GM08714 (cell line): ENCODE data around the gene DNAJA3.
"Not testable (repeated sequence)": the region's sequence is repeated elsewhere in the genome, so short reads cannot be mapped to it uniquely, and the experiment has no call there.

ENCODE experiments used
- H3K4me3 ChIP-seq: fragments of 200-500 bp; sonication (Bioruptor generic); 2 replicates; pipeline ENCODE4 v1.5.1; 2014; ENCODE audit warnings: mild to moderate bottlenecking, low read length, inconsistent platforms
- ZNF274 ChIP-seq: IDR thresholded peaks from 2 replicates; pipeline ENCODE4 v1.6.1; 2012; ENCODE audit warnings: mild to moderate bottlenecking, low read depth, low read length

The DNAJA3 gene

DNA sequence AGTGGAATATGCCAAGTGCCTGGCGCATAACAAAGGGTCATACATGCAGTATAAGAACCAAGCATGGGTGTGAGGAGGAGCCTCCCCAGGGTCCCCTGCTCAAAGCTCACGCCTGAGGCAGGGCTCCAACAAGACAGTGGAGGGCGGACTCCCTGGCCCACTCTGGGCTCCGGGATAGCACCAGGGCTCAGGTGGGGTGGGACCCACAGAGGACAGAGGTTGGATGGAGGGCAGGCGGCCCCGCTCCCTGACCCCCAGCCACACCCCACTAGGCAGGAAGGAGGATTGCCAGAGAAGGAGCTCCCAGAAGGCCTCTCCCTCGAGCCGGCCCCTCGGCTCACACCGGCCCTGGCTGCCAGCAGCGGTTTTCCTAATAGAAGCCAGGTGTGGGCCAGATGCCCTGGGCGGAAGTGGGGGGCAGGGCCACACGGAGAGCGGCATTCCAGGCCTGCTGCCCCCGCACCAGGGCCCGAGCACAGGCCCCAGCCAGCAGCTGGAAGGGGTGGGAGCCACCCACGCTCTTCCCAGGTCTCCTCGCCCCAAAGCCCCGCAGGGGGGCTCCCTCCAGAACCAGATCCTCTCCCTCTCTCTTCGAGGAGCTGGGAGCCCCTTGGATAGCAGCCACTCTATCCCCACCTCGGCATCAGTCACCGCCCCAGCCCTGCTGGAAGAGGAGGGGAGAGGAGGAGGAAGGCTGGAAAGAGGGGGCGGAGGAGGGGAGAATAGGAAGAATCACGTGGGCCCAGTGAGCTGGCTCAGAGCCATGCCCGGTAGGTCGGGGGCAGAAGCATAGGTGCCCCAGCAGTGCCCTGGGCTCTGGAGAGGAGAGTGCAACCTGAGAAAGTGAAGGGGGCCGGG lies 33.1 kb upstream of the DNAJA3 start:
- TF ChIP-seq ZNF274: no peak
- no peak overlapping the region for H3K4me3 ChIP-seq

DNA sequence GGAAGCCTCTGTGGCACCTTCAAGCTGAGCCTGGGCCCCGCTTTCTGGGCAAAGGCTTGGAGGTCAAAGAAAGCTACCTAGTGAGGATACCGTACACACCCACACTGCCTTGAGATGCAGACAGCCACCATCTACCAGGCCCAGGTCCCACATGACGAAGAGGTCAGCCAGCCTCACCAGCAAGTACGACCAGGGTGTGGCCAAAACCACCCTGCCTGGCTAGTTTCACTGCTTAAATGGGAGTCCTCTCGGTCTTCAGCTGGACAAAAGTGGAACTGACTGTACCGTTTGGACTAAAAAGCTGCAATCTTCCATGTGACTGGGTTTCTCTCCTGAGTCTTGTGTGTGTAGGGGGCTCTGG lies 32.4 kb upstream of the DNAJA3 start:
- no peak for TF ChIP-seq ZNF274
- no peak overlapping the region for H3K4me3 ChIP-seq

DNA sequence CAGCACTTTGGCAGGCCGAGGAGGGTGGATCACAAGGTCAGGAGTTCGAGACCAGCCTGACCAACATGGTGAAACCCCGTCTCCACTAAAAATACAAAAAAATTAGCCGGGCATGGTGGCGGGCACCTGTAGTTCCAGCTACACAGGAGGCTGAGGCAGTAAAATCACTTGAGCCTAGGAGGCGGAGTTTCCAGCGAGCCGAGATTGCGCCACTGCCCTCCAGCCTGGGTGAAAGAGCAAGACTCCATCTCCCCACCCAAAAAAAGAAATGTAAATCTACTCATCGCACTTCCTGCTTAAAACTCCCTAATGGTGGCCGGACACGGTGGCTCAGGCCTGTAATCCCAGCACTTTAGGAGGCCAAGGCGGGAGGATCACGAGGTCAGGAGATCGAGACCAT lies 31.8 kb upstream of the DNAJA3 start:
- H3K4me3 ChIP-seq: not testable (repeated sequence)

DNA sequence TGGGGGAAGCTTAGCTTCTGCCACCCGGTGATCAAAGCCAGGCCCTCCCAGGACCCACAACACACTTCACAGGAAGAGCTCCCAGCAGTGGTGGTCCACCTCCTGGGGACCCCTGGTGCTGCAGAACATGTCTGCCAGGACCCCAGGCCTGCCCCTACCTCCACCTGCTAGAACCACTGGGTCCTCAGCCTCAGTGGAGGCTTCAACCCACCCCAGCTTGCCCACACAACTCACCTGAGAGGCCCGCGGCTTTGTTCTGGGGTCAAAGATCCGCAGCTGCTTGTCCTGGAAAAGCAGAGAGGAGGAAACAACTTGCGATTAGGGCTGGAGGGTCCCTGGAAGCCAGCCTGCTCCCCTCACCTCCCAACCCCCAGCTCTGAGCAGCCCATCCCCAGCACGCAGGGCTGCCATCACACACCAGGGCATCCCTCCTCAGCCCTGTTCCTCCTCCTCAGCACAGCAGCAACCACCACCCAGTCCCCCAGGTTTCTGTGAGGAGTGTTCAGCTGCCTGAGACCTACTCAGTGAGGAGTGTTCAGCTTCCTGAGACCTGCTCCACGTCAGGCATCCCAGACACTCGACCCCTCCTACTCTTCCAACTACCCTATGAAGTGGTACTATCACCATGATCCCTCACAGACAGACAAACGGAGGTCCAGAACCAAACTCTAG lies 30.5 kb upstream of the DNAJA3 start:
- H3K4me3 ChIP-seq: no peak overlapping the region
- TF ChIP-seq ZNF274: no peak

DNA sequence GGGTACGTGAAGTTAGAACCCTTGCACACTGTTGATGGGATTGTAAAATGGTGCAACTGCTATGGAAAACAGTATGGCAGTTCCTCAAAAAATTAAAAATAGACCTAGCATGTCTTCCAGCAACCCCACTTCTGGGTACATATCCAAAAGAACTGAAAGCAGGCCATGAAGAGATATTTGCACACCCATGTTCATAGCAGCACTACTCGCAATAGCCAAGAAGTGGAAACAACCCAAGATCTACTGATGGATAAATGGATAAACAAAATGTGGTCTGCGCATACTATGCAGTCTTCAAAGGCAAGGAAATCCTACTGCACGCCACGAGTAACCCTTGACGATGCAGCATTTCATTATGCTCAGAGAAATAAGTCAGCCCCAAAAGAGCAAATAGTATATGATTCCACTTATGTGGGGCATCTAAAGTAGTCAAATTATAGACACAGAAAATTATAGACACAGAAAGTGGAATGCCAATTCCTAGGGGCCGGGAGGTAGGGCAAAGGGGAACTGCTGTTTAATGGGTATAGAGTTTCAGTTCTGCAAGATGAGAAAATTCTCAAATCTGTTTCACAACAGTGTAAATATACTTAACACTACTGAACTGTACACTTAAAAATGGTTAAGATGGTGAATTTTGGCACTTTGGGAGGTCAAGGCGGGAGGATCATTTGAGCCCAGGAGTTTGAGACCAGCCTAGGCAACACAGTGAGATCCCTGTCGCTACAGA lies 26.5 kb upstream of the DNAJA3 start:
- TF ChIP-seq ZNF274: no peak
- no peak overlapping the region for H3K4me3 ChIP-seq

DNA sequence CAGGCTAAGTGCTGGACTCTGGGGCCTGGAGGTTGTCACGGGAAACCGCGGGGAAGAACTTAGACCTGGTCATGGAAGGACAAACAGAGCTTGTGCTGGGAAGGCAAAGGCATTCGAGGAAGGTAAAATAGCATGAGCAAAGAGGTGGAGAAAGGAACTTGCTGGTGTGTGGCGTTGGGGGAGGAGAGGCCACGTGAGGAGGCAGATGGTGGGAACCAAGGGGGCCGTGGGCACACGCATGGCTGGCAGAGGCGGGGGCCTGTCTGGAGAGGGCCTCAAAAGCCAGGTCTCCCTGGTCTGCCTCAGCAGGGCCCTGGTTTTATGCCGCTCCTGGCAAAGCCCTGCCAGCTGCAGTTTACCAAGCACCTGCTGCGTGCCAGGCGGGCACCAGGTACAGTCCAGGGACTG lies 24.6 kb upstream of the DNAJA3 start:
- no peak for TF ChIP-seq ZNF274
- H3K4me3 ChIP-seq: no peak overlapping the region

DNA sequence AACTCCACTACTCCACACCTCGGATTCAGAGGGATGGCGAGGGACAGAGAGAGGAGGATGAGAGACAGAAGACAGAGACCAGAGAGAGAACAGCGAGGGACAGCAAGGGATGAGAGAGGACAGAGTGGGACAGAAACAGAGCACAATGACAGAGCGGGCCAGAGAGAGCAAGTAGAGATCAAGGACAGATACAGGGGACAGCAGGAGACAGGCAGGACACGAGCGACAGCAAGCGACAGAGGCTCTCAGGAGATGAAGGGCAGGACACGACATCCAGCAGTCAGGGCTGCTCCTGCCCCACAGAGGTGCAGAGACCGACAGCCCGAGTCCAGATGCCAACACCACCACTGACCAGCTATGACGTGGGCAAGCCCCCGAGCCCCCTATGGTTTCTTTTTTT lies 24.2 kb upstream of the DNAJA3 start:
- no peak overlapping the region for H3K4me3 ChIP-seq
- no peak for TF ChIP-seq ZNF274

DNA sequence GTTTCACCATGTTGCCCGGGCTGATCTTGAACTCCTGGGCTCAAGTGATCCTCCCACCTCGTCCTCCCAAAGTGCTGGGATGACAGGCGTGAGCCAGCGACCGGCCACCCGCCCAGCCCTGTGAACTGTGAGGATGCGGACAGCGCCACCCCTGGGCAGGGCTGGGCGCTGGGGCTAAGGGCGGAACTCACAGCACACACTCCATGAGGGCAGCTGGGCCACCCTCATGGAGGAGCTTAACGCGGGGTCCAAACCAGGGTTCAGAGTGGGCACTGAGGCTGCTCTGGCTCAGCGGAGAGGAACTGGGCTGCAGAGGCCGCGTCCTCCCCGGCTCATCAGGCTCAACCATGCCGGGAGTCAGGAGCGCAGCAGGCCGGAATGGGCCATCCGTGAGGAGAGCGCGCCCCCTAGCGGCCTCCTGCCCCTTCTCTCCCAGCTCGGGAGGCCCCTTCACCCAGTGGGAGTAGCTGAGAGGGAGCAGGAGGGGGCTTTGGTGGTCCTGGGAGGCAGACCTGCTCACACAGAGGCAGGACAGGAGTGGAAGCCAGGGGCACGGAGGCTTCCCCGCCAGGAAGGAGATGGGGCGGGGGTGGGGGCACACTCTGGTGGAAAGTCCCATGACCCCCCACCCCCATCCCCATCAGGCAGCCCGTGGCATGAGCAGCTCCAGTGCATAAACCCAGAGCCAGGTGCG lies 23.1 kb upstream of the DNAJA3 start:
- no peak overlapping the region for H3K4me3 ChIP-seq

DNA sequence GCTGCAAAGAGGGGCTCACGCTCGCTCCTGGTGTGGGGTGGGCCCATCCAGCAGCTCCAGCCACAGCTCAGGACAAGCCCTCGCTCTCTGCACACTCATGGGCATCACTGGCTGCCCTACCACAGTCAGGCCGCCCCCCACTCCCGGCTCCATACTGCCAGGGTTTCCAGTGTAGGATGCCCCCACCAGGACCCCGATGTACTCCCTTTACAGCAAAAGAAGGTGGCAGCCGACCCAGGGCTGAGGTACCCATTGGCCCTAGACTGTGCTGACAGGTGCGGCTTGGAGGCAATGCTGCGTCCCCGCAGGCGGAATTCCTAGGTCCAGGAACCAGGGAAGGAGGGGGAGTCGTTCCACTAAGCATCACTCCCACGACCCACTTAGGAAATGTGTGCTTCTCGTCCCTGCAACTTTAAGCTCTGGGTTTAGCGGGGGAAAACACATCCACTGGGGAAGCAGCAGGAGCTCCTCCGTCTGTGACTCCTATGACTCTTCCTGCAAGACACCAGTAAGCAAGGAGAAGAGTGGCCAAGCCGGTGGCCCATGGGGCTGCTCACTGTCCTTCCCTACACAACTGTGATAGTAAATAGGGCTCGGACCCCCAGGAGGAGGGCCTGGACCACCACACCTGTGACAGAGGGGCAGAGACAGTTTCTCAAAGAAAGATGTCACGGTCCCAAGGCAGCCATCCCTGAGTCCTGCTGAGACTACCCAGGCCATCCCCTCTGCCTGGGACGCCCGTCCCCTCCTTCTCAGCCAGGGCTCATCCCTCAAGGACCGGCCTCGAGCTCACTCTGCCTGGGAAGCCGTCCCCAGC lies 22.3 kb upstream of the DNAJA3 start:
- no peak overlapping the region for H3K4me3 ChIP-seq
- TF ChIP-seq ZNF274: no peak

More for the DNA sequence above, 23.1 kb upstream of the DNAJA3 start:
- TF ChIP-seq ZNF274: no peak

DNA sequence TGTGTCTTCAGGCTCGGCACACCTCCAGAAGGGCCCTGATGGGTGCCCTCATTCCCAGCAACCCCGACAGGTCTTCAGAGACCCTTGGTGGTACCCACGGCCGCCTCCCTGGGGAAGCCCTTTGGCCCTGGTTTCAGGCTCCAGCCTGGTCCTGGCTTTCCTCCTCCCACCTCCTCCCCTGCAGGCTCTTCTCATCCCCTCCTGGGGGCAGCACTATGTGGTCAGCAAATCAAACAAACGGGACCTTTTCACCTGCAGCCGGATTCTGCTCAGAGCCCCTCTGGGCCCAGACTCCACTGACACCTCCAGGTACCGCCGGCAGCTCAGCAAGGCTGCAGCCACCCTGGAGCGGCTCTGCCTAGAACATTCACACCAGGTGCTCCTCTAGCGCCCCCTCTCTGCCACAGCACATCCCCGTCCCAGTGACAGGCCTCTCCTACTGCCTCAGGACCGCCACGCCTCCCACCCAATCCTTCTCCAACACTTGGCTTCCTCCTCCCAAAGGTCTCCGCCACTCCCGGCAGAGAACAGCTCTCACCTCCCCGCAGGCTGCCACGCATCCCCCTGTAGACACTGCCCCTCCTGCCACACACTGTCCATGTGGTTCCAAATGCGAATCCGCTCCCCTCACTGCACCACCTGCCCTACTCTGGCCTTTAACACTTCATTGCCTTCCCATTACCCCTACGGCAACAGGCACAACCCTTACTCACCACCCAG lies 21.3 kb upstream of the DNAJA3 start:
- TF ChIP-seq ZNF274: no peak
- no peak overlapping the region for H3K4me3 ChIP-seq

DNA sequence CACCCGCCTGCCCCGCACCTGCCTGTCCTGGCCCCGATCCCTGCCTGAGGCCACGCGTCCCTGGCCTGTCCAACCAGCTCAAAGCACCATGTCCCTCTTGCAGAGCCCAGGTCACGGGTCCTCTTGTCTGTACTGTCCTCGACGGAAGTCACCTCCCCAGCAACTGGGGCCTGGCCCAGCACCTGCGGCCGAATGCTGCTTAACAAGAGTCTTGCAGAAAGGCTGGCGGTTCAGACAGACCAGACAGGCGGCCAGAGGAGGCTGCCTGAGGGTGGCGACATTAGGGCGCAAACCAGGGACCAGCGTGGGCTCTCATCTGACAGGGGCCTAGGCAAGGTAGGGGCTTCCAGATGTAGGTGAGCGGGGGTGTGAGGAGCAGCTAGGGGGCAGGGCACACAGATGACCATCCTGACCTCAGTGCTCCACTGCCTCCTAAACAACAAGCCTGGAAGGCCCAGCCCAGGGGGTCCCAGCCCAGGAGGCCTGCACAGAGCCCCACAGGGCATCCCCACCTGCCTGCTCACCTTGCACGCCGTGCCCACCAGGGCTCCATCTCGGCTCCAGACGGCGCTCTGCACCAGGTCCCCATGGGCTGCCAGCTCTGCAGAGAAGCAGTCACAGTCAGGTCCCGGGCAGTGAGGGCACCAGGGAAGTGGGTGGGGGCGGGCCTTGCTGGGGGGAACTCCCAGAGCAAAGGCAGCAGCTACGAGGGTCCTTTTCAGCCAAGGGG lies 20.5 kb upstream of the DNAJA3 start:
- TF ChIP-seq ZNF274: no peak
- no peak overlapping the region for H3K4me3 ChIP-seq

DNA sequence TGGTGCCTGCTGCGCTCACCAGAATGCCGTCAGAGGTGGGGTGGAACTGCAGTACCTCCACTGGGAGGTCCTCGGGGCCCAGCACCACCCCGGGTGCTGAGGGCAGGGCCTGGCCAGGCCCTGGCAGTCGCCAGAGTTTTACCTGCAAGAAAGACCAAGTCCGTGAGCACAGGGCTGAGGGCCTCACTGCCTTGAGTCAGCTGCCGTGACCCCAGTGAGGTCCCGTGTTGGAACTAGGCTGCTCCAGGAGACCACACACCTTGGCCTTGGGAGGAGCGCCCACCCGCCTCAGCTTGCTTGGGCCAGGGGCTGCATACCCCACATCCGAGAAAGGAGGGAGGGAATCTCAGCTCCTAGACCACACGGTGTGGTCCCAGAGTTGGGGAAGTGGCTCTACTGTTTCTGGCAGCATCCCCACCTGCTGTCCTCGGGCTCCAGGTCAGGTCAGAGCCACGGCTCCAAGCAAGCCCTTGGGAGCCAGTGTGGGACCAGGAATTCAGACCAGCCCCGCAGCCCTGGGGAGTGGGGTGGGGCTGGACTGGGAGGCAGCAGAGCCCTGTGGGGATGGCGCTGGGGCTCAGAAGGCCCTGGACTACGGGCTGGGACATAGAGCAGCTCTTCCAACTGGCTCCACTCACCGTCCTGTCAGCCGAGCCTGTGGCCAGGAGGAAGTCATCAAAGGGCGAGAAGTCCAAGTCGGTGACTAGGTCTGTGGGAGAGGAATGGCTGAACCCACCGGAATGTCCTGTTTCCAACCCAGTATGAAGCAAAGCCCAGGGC lies 17.9 kb upstream of the DNAJA3 start:
- TF ChIP-seq ZNF274: no peak
- H3K4me3 ChIP-seq: no peak overlapping the region
